Osteocyte (in vitro differentiated cells): ENCODE results near the gene MYBPHL. TPM values are rescaled to one million over a fixed set of nuclear protein-coding genes. Genes with fewer than 3 reads are reported as not detected.

Source experiments
- DNase-seq: peaks from one replicate; pipeline ENCODE4 v3.0.0; 2021; ENCODE audit warnings: mixed read lengths; ENCODE audit not compliant: unreplicated experiment; ENCODE audit errors: extremely low spot score
- H3K27ac Mint-ChIP-seq: one replicate; pipeline ENCODE4 v1.8.0; 2021; ENCODE audit warnings: mild to moderate bottlenecking, mixed read lengths; ENCODE audit not compliant: unreplicated experiment
- H3K27me3 Mint-ChIP-seq: one replicate; pipeline ENCODE4 v1.8.0; 2021; ENCODE audit warnings: mixed read lengths; ENCODE audit not compliant: unreplicated experiment
- H3K36me3 Mint-ChIP-seq: one replicate; pipeline ENCODE4 v1.8.0; 2021; ENCODE audit warnings: mixed read lengths; ENCODE audit not compliant: unreplicated experiment
- H3K4me1 Mint-ChIP-seq: one replicate; pipeline ENCODE4 v1.8.0; 2021; ENCODE audit warnings: mixed read lengths; ENCODE audit not compliant: unreplicated experiment
- H3K4me3 Mint-ChIP-seq: one replicate; pipeline ENCODE4 v1.8.0; 2021; ENCODE audit warnings: mild to moderate bottlenecking, moderate library complexity, mixed read lengths; ENCODE audit not compliant: unreplicated experiment
- H3K9me3 Mint-ChIP-seq: one replicate; pipeline ENCODE4 v1.8.0; 2021; ENCODE audit warnings: mixed read lengths; ENCODE audit not compliant: unreplicated experiment
- CTCF ChIP-seq: fragments of 200-600 bp; sonication (generic); IDR thresholded peaks from 2 replicates; pipeline ENCODE4 v1.5.0; 2021; ENCODE audit warnings: antibody characterized with exemption, mild to moderate bottlenecking, moderate library complexity
- total RNA-seq: library from RNA; stranded (reverse); gene quantifications from 2 replicates; pipeline ENCODE4 v1.2.1, GENCODE V29; 2021

The MYBPHL gene
- total RNA-seq, 1 donor from 2014 or later: not detected

DNA sequence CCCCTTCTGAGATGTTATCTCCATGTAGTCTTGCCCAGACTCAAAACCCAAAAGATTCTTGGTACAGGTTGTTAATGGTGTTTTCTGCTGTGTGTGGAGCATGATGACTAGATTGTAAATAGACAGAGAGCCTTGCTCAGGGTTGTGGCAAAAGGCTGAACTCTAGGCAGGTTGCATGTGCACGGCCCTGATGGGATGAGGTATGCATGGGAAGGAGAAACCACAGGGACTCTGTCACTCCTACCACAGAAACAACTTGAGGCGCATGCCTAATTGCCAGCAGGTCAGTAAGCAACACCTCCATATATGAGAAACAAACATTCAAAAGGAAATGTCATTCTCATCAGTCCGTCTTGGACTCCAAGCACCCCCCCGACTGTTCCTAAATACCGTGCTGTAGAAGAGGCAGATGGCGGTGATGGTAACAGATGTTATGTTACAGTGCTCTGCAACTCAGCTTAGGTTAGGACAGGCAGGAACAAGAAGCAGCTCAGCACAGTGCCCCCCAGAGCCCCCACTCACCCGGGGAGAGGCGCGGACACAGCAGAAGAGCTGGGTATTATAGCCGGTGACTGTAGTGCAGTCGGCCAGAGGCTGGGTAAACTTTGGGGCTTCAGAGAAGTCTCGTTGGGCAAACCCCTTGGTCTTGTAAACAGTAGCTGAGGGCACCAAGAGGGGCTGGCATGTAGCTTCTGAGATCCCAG, 10.9 kb downstream of the MYBPHL start:
- Mint-ChIP-seq H3K36me3 (no peaks in the 10 kb centered on the region), H3K4me3 (no peak overlapping the region), H3K4me1 (peaks cover 23% of the 10 kb centered on the region), H3K27ac (no peak overlapping the region), H3K9me3 (no peaks in the 10 kb centered on the region), H3K27me3 (peaks cover 2% of the 10 kb centered on the region)
- TF ChIP-seq CTCF: no peak
- no peak for DNase-seq

- Mint-ChIP-seq H3K27me3 (peaks cover 2% of the 10 kb centered on the region), H3K9me3 (no peaks in the 10 kb centered on the region), H3K4me3 (no peak overlapping the region), H3K36me3 (no peaks in the 10 kb centered on the region), H3K27ac (no peak overlapping the region), H3K4me1 (peaks cover 15% of the 10 kb centered on the region)
- TF ChIP-seq CTCF: no peak
- DNase-seq: no peak
These were observed 12.3 kb downstream of the MYBPHL start for GRCh38 chr1:109294481-109294880.

DNA sequence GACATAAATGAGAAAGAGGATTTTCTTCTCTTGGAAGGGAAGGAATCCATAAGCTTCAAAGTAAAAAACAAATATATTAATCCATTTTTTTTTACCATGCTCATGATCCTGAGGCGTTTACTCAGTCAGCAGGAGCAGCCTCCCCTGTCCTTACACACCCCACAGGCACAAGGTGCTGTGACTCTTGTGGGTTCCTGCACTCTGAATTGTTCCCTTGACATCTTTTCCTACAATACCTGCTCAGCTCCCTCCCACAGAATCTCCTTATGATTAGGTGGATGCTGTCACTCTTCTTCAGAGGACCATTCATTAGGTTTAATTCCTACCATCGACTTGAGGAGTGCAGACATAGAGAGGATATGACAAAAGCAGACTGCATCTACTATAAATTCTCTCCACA, 13.8 kb downstream of the MYBPHL start:
- no peak overlapping the region for H3K4me3 Mint-ChIP-seq
- H3K36me3 Mint-ChIP-seq: no peaks in the 10 kb centered on the region
- H3K27me3 Mint-ChIP-seq: peaks cover 2% of the 10 kb centered on the region
- TF ChIP-seq CTCF: no peak
- H3K27ac Mint-ChIP-seq: no peak overlapping the region
- H3K4me1 Mint-ChIP-seq: peaks cover 1% of the 10 kb centered on the region
- H3K9me3 Mint-ChIP-seq: no peaks in the 10 kb centered on the region
- no peak for DNase-seq

DNA sequence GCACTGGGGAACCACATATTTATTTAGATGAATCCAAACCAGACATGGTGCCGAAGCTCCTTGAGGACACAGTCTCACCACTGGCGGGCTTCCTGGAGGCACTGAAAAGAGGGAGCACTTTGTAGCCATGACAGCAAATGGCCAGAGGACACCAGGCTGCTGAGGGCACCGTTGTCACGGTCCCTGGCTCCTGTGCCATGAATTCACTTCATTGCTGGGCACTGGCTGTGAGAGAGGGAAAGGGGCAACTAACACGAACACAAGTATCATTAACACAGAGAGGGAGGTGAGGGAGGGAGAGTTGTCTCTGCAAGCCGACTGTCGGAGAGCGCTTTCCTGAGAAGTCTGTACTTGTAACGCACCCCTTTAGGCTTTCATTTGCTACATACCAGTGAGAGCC, 14.4 kb downstream of the MYBPHL start:
- H3K9me3 Mint-ChIP-seq: no peaks in the 10 kb centered on the region
- H3K4me1 Mint-ChIP-seq: no peaks in the 10 kb centered on the region
- no peak for TF ChIP-seq CTCF
- no peak overlapping the region for H3K27ac Mint-ChIP-seq
- no peaks in the 10 kb centered on the region for H3K36me3 Mint-ChIP-seq
- no peak for DNase-seq
- no peak overlapping the region for H3K4me3 Mint-ChIP-seq
- H3K27me3 Mint-ChIP-seq: peaks cover 2% of the 10 kb centered on the region

DNA sequence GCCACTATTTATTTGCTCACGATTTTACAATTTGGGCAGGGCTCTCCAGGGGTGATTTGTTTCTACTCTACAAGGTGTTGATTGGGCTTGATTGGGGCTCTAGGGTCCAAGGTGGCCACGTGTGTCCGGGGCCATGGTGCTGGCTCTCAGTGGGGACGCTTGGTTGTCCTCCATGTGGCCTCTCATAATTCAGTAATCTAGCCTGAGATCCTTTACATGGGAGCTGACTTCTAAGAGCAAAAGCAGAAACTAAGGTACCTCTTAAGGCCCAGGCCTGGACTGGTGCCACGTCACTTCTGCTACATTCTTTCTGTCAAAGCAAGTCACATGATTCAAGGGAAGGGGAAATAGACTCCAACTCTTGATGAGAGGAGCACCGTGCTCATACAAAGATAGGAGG, 15.8 kb downstream of the MYBPHL start:
- Mint-ChIP-seq H3K9me3 (no peaks in the 10 kb centered on the region), H3K27me3 (peaks cover 2% of the 10 kb centered on the region), H3K36me3 (no peaks in the 10 kb centered on the region), H3K27ac (no peak overlapping the region), H3K4me3 (no peak overlapping the region), H3K4me1 (no peaks in the 10 kb centered on the region)
- DNase-seq: no peak
- TF ChIP-seq CTCF: no peak
